ENCODE results near the gene CDCP1. TPM values are rescaled to one million over a fixed set of nuclear protein-coding genes. Genes with fewer than 3 reads are reported as not detected.

CDCP1 gene
- total RNA-seq, 4 donors from 2014 or later: 77.4 to 85.6 (median 80.3) TPM

- 70% methylated on average over 4 of the region's 4 CpGs for WGBS
- H3K27me3 ChIP-seq: no peaks in the 10 kb centered on the region
- no peaks in the 10 kb centered on the region for H3K36me3 ChIP-seq
- peaks cover 37% of the 10 kb centered on the region for H3K4me1 ChIP-seq
- no peak overlapping the region for H3K4me3 ChIP-seq
- TF ChIP-seq POLR2A (IDR thresholded peaks at IDR 0.05) (no peak), POLR2AphosphoS5 (IDR thresholded peaks at IDR 0.05) (no peak), EP300 (IDR thresholded peaks at IDR 0.05) (no peak), CTCF (IDR thresholded peaks at IDR 0.05) (no peak)
- H3K27ac ChIP-seq: no peak overlapping the region
- no peaks in the 10 kb centered on the region for H3K9me3 ChIP-seq
- no peak for DNase-seq (ENCODE audit: low spot score in 2 of 2)
Measured at GRCh38 chr3:45171283-45171682, 25.1 kb upstream of the CDCP1 start.

- no peak overlapping the region for H3K4me3 ChIP-seq
- 20% methylated on average over 2 of the region's 3 CpGs for WGBS
- DNase-seq (ENCODE audit: low spot score in 2 of 2): no peak
Measured at GRCh38 chr3:45170096-45170495, 23.9 kb upstream of the CDCP1 start.

GRCh38 chr3:45169125-45169904, 23.1 kb upstream of the CDCP1 start:
- TF ChIP-seq POLR2A (IDR thresholded peaks at IDR 0.05) (no peak), CTCF (IDR thresholded peaks at IDR 0.05) (no peak), POLR2AphosphoS5 (IDR thresholded peaks at IDR 0.05) (no peak), EP300 (IDR thresholded peaks at IDR 0.05) (no peak)
- WGBS: 90% methylated on average over 12 of the region's 12 CpGs
- peaks cover 42% of the 10 kb centered on the region for H3K4me1 ChIP-seq
- H3K36me3 ChIP-seq: no peaks in the 10 kb centered on the region
- H3K9me3 ChIP-seq: no peaks in the 10 kb centered on the region
- no peak for DNase-seq (ENCODE audit: low spot score in 2 of 2)
- H3K27me3 ChIP-seq: no peaks in the 10 kb centered on the region
- H3K4me3 ChIP-seq: no peak overlapping the region
- no peak overlapping the region for H3K27ac ChIP-seq

More at GRCh38 chr3:45170096-45170495, 23.9 kb upstream of the CDCP1 start:
- Histone ChIP-seq H3K27ac (no peak overlapping the region), H3K4me1 (peaks cover 42% of the 10 kb centered on the region), H3K36me3 (no peaks in the 10 kb centered on the region), H3K27me3 (no peaks in the 10 kb centered on the region), H3K9me3 (no peaks in the 10 kb centered on the region)
- no peak for TF ChIP-seq POLR2AphosphoS5 (IDR thresholded peaks at IDR 0.05)
- TF ChIP-seq EP300 (IDR thresholded peaks at IDR 0.05): no peak
- TF ChIP-seq CTCF (IDR thresholded peaks at IDR 0.05): no peak
- no peak for TF ChIP-seq POLR2A (IDR thresholded peaks at IDR 0.05)

- WGBS: 56% methylated on average over 4 of the region's 4 CpGs
- Histone ChIP-seq H3K4me1 (peaks cover 42% of the 10 kb centered on the region), H3K4me3 (no peak overlapping the region), H3K27me3 (no peaks in the 10 kb centered on the region), H3K36me3 (no peaks in the 10 kb centered on the region), H3K9me3 (no peaks in the 10 kb centered on the region), H3K27ac (no peak overlapping the region)
- TF ChIP-seq CTCF (IDR thresholded peaks at IDR 0.05) (no peak), POLR2AphosphoS5 (IDR thresholded peaks at IDR 0.05) (no peak), POLR2A (IDR thresholded peaks at IDR 0.05) (no peak), EP300 (IDR thresholded peaks at IDR 0.05) (no peak)
- DNase-seq (ENCODE audit: low spot score in 2 of 2): no peak
Measured at GRCh38 chr3:45168451-45168850, 22.3 kb upstream of the CDCP1 start.

GRCh38 chr3:45167011-45167911, 21.1 kb upstream of the CDCP1 start:
- TF ChIP-seq POLR2AphosphoS5 (IDR thresholded peaks at IDR 0.05) (peak in 2 of 3 donors; percentile 76 to 91), POLR2A (IDR thresholded peaks at IDR 0.05) (no peak), CTCF (IDR thresholded peaks at IDR 0.05) (no peak), EP300 (IDR thresholded peaks at IDR 0.05) (no peak)
- H3K4me1 ChIP-seq: peaks cover 42% of the 10 kb centered on the region
- H3K36me3 ChIP-seq: no peaks in the 10 kb centered on the region
- WGBS: 18% methylated on average over 23 of the region's 23 CpGs
- H3K4me3 ChIP-seq: no peak overlapping the region
- DNase-seq (ENCODE audit: low spot score in 2 of 2): peak; percentile 92 to 95
- peak overlapping the region; percentile 70 for H3K27ac ChIP-seq
- H3K27me3 ChIP-seq: no peaks in the 10 kb centered on the region
- no peaks in the 10 kb centered on the region for H3K9me3 ChIP-seq
